Measurements from ENCODE around the gene TRAFD1. TPM values are rescaled to one million over a fixed set of nuclear protein-coding genes. Genes with fewer than 3 reads are reported as not detected.
A peak's percentile ranks its signal among the peaks of the same experiment; 100 is the strongest.
"Not testable (repeated sequence)": the region's sequence is repeated elsewhere in the genome, so short reads cannot be mapped to it uniquely, and the experiment has no call there.

The TRAFD1 gene
- total RNA-seq, 2 donors from 2014 or later: 25.2 to 28.9 TPM

DNA sequence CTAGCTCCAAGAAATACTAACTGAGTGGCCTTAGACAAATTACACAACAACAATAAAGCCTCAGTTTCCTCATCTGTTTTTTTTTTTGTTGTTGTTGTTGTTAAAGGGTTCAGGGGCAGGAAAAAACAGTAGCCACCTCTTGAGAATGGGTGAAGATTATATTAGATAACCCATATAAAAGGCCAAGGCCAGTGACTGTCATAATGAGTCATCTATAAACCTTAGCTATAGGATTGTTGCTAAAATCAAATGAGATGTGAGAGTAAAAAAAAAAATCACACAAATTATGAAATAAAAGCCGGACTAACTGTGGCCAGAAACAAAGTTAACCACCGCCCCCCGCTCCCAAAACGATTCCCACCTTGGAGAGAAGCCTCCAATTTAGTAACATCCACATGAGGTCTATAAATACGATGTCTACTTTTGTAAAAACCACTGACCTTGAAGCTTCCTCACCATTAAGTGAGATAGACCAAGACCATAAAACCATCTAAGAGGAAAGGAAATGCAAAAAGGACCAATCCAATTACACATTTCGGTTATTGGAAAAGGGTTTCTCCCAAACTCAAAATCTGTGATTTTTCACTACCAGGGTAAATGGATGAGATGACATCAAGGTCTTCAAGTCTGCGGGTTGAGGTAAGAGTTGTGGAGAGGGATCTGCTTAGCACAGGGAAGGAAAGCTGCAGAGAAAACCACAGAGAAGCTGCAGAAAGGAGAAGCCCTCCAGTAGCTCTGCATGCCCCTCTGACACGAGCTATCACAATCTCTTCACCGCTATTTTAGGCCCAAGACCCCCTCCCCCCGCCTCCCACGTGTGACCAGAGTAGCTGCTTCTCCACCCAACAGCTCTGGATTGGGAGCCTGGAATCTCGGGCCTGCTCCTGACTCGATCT, 17.8 kb upstream of the TRAFD1 start:
- H3K27ac Mint-ChIP-seq: peak overlapping the region; percentile 97
- H3K9me3 Mint-ChIP-seq: no peaks in the 10 kb centered on the region
- Histone ChIP-seq H3K27me3 (ENCODE audit: control insufficient read depth, insufficient read depth, low read length, poor library complexity, severe bottlenecking) (no peaks in the 10 kb centered on the region), H3K9me3 (ENCODE audit: control insufficient read depth, low read length) (no peaks in the 10 kb centered on the region), H3K4me1 (ENCODE audit: control insufficient read depth, insufficient read depth, low read length) (peaks cover 8% of the 10 kb centered on the region), H3K4me3 (ENCODE audit: low read length) (peak overlapping the region; percentile 97), H3K27ac (ENCODE audit: low read depth, low read length) (no peak overlapping the region), H3K36me3 (ENCODE audit: control insufficient read depth, insufficient read depth, low read length) (peaks cover 17% of the 10 kb centered on the region), H3K9ac (ENCODE audit: extremely low read depth, low read length, poor library complexity, severe bottlenecking) (peak overlapping the region; percentile 93)
- TF ChIP-seq, protein P1, sequence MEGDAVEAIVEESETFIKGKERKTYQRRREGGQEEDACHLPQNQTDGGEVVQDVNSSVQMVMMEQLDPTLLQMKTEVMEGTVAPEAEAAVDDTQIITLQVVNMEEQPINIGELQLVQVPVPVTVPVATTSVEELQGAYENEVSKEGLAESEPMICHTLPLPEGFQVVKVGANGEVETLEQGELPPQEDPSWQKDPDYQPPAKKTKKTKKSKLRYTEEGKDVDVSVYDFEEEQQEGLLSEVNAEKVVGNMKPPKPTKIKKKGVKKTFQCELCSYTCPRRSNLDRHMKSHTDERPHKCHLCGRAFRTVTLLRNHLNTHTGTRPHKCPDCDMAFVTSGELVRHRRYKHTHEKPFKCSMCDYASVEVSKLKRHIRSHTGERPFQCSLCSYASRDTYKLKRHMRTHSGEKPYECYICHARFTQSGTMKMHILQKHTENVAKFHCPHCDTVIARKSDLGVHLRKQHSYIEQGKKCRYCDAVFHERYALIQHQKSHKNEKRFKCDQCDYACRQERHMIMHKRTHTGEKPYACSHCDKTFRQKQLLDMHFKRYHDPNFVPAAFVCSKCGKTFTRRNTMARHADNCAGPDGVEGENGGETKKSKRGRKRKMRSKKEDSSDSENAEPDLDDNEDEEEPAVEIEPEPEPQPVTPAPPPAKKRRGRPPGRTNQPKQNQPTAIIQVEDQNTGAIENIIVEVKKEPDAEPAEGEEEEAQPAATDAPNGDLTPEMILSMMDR (conservative IDR thresholded peaks at IDR 0.05): no peak
- H3K4me1 Mint-ChIP-seq: peaks cover 37% of the 10 kb centered on the region
- no peaks in the 10 kb centered on the region for H3K27me3 Mint-ChIP-seq (ENCODE audit: insufficient read depth)
- peak; percentile 77 for DNase-seq
- H3K36me3 Mint-ChIP-seq (ENCODE audit: low read depth): peaks cover 11% of the 10 kb centered on the region
- 32 to 33% methylated on average over 11 to 13 of the region's 13 CpGs for WGBS, 2 experiments (ENCODE audit: insufficient coverage in 1 of 2, insufficient read length in 1 of 2)
- peak overlapping the region; percentile 97 for H3K4me3 Mint-ChIP-seq

DNA sequence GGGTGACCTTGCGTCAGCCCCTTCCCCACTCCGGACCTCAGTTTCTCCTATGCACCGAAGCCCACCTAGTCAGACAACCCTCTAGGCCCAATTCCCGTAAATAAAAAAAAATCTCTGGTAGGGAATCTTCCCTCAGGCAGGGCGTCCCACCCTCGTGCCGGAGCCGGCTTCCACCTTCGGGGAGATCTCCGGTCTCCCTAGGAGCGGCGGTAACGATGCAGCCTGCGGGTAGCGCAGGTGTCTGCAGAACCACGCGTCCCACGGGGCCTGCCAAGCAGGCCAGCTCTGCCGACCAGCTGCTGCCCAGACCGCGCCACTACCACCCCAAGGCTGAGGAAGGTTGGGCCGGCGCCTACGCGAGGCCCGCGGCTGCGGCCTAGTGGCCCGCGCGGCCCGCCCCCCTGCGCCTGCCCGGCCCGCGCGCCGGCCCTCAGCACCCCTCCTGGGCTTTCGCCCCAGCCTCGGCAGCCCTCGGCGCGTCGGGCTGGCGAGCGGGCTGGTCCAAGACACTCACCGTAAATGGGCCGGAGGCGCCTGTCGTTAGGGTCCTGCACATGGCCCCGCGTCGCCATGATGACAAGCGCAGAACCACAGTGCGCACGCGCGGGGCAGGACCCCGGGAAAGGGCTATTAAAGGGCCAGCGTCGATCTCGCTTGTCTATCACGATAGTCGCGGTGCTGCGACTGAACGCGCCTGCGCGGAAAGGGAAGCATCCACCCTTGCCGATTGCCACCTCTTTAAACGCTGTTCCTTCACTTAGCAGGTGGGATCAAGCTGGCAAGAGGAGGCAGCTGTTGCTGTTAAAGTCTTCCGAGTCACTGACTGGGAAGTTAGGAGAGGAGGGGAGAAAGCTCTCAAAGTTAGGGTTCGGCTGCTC, 16.9 kb upstream of the TRAFD1 start, which contains the start of gene NAA25:
NAA25 (minus strand) TSS at position 582 of the 878 bp plus-strand sequence; CDS start at position 572, 10 bp downstream.
- H3K27ac ChIP-seq (ENCODE audit: low read depth, low read length): peak within 1 kb of the TSS; percentile 86
- TF ChIP-seq, protein P1 (conservative IDR thresholded peaks at IDR 0.05): no peak
- H3K9me3 ChIP-seq (ENCODE audit: control insufficient read depth, low read length): no peaks in the 10 kb centered on the region
- Mint-ChIP-seq H3K4me1 (peaks cover 36% of the 10 kb centered on the region), H3K27ac (peak within 1 kb of the TSS; percentile 97), H3K36me3 (ENCODE audit: low read depth) (peaks cover 11% of the 10 kb centered on the region), H3K27me3 (ENCODE audit: insufficient read depth) (no peaks in the 10 kb centered on the region), H3K9me3 (no peaks in the 10 kb centered on the region), H3K4me3 (peak within 1 kb of the TSS; percentile 97)
- H3K4me3 ChIP-seq (ENCODE audit: low read length): peak within 1 kb of the TSS; percentile 97
- 0 to 1% methylated on average over 47 to 74 of the region's 74 CpGs for WGBS, 2 experiments (ENCODE audit: insufficient coverage in 1 of 2, insufficient read length in 1 of 2)
- H3K27me3 ChIP-seq (ENCODE audit: control insufficient read depth, insufficient read depth, low read length, poor library complexity, severe bottlenecking): no peaks in the 10 kb centered on the region
- H3K36me3 ChIP-seq (ENCODE audit: control insufficient read depth, insufficient read depth, low read length): peaks cover 17% of the 10 kb centered on the region
- H3K9ac ChIP-seq (ENCODE audit: extremely low read depth, low read length, poor library complexity, severe bottlenecking): peak within 1 kb of the TSS; percentile 93
- peaks cover 8% of the 10 kb centered on the region for H3K4me1 ChIP-seq (ENCODE audit: control insufficient read depth, insufficient read depth, low read length)
- DNase-seq: peak; percentile 98

DNA sequence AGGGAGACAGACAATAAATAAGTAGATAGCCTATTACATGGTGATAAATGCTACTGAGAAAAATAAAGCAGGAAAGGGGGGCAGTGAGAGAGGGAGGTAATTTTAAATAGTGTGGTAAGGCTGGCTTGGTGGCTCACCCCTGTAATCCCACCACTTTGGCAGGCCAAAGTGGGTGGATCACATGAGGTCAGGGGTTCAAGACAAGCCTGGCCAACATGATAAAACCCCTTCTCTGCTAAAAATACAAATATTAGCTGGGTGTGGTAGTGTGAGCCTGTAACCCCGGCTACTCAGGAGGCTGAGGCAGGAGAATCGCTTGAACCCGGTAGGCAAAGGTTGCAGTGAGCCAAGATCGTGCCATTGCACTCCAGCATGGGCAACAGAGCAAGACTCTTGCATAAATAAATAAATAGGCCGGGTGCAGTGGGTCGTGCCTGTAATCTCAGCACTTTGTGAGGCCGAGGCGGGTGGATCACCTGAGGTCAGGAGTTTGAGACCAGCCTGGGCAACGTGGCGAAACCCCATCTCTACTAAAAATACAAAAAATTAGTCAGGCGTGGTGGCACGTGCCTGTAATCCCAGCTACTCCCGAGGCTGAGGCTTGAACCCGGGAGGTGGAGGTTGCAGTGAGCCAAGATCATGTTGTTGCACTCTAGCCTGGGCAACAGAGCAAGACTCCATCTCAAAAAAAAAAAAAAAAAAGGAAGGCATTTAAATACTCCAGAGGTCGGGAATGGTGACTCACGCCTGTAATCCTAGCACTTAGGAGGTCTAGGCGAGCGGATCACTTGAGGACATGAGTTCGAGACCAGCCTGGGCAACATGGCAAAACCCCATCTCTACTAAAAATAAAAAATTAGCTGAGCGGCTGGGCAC, 14.3 kb upstream of the TRAFD1 start:
- H3K4me1 ChIP-seq (ENCODE audit: control insufficient read depth, insufficient read depth, low read length); H3K27me3 Mint-ChIP-seq (ENCODE audit: insufficient read depth); H3K4me3 ChIP-seq (ENCODE audit: low read length); H3K9me3 ChIP-seq (ENCODE audit: control insufficient read depth, low read length); H3K4me3 Mint-ChIP-seq; H3K36me3 Mint-ChIP-seq (ENCODE audit: low read depth); H3K9me3 Mint-ChIP-seq; H3K27me3 ChIP-seq (ENCODE audit: control insufficient read depth, insufficient read depth, low read length, poor library complexity, severe bottlenecking); H3K9ac ChIP-seq (ENCODE audit: extremely low read depth, low read length, poor library complexity, severe bottlenecking); H3K27ac ChIP-seq (ENCODE audit: low read depth, low read length); H3K36me3 ChIP-seq (ENCODE audit: control insufficient read depth, insufficient read depth, low read length): not testable (repeated sequence)
- WGBS, 2 experiments (ENCODE audit: insufficient coverage in 1 of 2, insufficient read length in 1 of 2): 92 to 95% methylated on average over 16 to 20 of the region's 20 CpGs
- peak; percentile 41 for DNase-seq
- H3K27ac Mint-ChIP-seq: peak overlapping the region; percentile 45
- H3K4me1 Mint-ChIP-seq: peaks cover 20% of the 10 kb centered on the region

Data from endodermal cell (in vitro differentiated cells).